Measurements from ENCODE around the gene PCID2.

PCID2 gene

DNA sequence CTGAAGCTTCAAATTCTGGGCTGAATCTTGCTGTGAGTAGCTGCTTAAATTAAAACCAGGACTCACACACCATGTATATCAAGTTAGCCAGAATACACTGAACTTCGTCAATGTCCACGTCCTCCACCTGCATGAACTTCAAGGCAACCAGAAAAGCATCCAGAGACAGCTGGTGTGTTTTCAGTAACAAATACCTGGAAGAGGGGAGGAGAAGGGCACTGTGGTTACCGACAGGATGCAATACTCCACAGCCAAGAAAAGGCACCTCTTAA lies 29.6 kb downstream of the PCID2 start:
- H3K4me2 ChIP-seq (ENCODE audit: low read length), result no peak overlapping the region
- no peak overlapping the region for H3K27ac ChIP-seq (ENCODE audit: low read depth, low read length, poor library complexity, severe bottlenecking)
- peaks cover 93% of the 10 kb centered on the region for H3K36me3 ChIP-seq (ENCODE audit: insufficient read depth, low read length)
- no peaks in the 10 kb centered on the region for H3K79me2 ChIP-seq (ENCODE audit: insufficient read depth, low read length)
- no peaks in the 10 kb centered on the region for H4K20me1 ChIP-seq (ENCODE audit: insufficient read depth, low read length)
- no peaks in the 10 kb centered on the region for H3K4me1 ChIP-seq (ENCODE audit: insufficient read depth, low read length, severe bottlenecking)
- H3K9me2 ChIP-seq (ENCODE audit: low read depth, low read length), result no peaks in the 10 kb centered on the region
- no peaks in the 10 kb centered on the region for H3K9me3 ChIP-seq (ENCODE audit: low read length)
- no peak overlapping the region for H3K9ac ChIP-seq (ENCODE audit: low read length)
- no peak overlapping the region for H2AFZ ChIP-seq (ENCODE audit: low read length)
- H3K4me3 ChIP-seq (ENCODE audit: low read depth, low read length, poor library complexity, severe bottlenecking), result no peak overlapping the region
- H3F3A ChIP-seq (ENCODE audit: insufficient read depth, low read length), result no peaks in the 10 kb centered on the region
- H3K27me3 ChIP-seq (ENCODE audit: insufficient read depth, low read length), result no peaks in the 10 kb centered on the region
- TF ChIP-seq EZH2 (IDR thresholded peaks at IDR 0.05; ENCODE audit: borderline replicate concordance, low read length), result no peak

DNA sequence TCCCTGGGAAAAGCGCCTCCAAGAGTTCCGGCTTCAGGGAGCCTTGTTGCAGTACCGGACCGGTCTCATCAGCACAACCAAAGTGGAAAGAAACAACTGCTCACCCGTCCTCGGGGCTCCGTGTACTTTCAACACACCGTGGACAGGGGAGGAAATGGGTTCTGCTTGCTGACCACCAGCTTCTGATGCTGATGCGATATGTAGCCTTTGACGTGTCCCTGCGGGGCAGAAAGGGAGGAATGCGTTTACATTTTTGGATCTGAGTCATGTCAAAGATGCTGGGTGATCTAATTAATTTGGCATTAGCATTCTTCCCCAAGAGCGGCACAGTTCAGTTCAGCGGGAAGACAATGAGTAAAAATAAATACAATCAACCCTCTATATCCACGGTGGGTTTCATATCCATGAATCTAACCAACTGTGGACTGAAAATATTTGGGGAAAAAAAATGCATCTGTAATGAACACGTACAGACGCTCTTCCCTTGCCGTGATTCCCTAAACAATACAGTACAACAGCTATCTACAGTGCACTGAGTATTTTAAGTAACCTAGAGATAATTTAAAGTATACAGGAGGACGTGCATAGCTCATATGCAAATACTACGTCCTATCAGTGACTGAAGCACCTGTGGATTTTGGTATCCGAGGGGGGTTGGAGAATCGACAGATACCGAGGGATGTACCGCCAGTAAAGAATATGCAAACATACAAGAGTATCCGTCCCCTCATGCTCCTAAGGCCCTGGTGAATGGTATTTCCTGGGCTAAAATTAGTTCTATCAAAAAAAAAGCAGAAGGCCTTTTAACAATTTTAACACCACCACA lies 30.2 kb downstream of the PCID2 start:
- no peak overlapping the region for H3K4me2 ChIP-seq (ENCODE audit: low read length)

DNA sequence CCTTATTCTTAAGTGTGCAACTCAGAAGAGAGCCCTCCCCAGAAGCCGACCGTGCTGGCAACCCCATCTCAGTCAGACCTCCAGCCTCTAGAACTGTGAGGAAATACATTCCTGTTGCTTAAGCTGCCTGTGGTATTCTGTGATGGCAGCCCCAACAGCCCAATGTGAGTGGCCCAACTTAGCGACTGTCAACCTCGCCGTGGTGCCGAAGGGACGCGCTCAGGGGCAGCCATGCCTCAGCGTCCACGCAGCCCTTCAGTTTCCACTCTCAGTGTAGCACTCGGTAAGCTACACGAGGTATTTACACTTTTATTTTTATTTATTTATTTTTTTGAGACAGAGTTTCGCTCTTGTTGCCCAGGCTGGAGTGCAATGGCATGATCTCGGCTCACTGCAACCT lies 31.6 kb downstream of the PCID2 start:
- Histone ChIP-seq H3K4me3 (ENCODE audit: low read depth, low read length, poor library complexity, severe bottlenecking) (no peak overlapping the region), H3K79me2 (ENCODE audit: insufficient read depth, low read length) (no peaks in the 10 kb centered on the region), H3K9me2 (ENCODE audit: low read depth, low read length) (no peaks in the 10 kb centered on the region), H3K9me3 (ENCODE audit: low read length) (no peaks in the 10 kb centered on the region), H3K4me2 (ENCODE audit: low read length) (no peak overlapping the region), H3F3A (ENCODE audit: insufficient read depth, low read length) (no peaks in the 10 kb centered on the region), H3K4me1 (ENCODE audit: insufficient read depth, low read length, severe bottlenecking) (no peaks in the 10 kb centered on the region), H4K20me1 (ENCODE audit: insufficient read depth, low read length) (no peaks in the 10 kb centered on the region), H3K27me3 (ENCODE audit: insufficient read depth, low read length) (no peaks in the 10 kb centered on the region), H2AFZ (ENCODE audit: low read length) (no peak overlapping the region), H3K27ac (ENCODE audit: low read depth, low read length, poor library complexity, severe bottlenecking) (no peak overlapping the region), H3K9ac (ENCODE audit: low read length) (no peak overlapping the region), H3K36me3 (ENCODE audit: insufficient read depth, low read length) (peaks cover 89% of the 10 kb centered on the region)
- TF ChIP-seq, protein P1, sequence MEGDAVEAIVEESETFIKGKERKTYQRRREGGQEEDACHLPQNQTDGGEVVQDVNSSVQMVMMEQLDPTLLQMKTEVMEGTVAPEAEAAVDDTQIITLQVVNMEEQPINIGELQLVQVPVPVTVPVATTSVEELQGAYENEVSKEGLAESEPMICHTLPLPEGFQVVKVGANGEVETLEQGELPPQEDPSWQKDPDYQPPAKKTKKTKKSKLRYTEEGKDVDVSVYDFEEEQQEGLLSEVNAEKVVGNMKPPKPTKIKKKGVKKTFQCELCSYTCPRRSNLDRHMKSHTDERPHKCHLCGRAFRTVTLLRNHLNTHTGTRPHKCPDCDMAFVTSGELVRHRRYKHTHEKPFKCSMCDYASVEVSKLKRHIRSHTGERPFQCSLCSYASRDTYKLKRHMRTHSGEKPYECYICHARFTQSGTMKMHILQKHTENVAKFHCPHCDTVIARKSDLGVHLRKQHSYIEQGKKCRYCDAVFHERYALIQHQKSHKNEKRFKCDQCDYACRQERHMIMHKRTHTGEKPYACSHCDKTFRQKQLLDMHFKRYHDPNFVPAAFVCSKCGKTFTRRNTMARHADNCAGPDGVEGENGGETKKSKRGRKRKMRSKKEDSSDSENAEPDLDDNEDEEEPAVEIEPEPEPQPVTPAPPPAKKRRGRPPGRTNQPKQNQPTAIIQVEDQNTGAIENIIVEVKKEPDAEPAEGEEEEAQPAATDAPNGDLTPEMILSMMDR (IDR thresholded peaks at IDR 0.05; ENCODE audit: low read length), result no peak
- no peak for TF ChIP-seq EZH2 (IDR thresholded peaks at IDR 0.05; ENCODE audit: borderline replicate concordance, low read length)

More for the DNA sequence above, 30.2 kb downstream of the PCID2 start:
- Histone ChIP-seq H3K4me3 (ENCODE audit: low read depth, low read length, poor library complexity, severe bottlenecking) (no peak overlapping the region), H3K9me2 (ENCODE audit: low read depth, low read length) (no peaks in the 10 kb centered on the region), H3K27me3 (ENCODE audit: insufficient read depth, low read length) (no peaks in the 10 kb centered on the region), H4K20me1 (ENCODE audit: insufficient read depth, low read length) (no peaks in the 10 kb centered on the region), H3F3A (ENCODE audit: insufficient read depth, low read length) (no peaks in the 10 kb centered on the region), H2AFZ (ENCODE audit: low read length) (no peak overlapping the region), H3K9me3 (ENCODE audit: low read length) (no peaks in the 10 kb centered on the region), H3K4me1 (ENCODE audit: insufficient read depth, low read length, severe bottlenecking) (no peaks in the 10 kb centered on the region), H3K9ac (ENCODE audit: low read length) (no peak overlapping the region), H3K27ac (ENCODE audit: low read depth, low read length, poor library complexity, severe bottlenecking) (no peak overlapping the region), H3K36me3 (ENCODE audit: insufficient read depth, low read length) (peaks cover 88% of the 10 kb centered on the region), H3K79me2 (ENCODE audit: insufficient read depth, low read length) (no peaks in the 10 kb centered on the region)
- TF ChIP-seq, protein P1 (IDR thresholded peaks at IDR 0.05; ENCODE audit: low read length), result no peak
- no peak for TF ChIP-seq EZH2 (IDR thresholded peaks at IDR 0.05; ENCODE audit: borderline replicate concordance, low read length)

DNA sequence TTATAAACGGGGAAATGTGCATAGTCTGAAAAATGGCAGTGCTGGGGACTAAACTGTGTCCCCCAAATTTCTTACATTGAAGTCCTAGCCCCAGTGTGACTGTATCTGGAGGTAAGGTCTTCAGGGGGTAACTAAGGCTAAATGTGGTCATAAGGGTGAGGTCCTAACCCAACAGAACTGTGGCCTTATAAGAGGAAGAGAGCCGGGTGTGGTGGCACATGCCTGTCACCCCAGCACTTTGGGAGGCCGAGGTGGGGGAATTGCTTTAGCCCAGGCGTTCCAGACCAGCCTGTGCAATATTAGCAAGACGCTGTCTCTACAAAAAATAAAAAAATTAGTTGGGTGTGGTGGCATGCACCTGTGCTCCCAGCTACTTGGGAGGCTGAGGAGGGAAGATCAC lies 32.2 kb downstream of the PCID2 start:
- H3F3A ChIP-seq (ENCODE audit: insufficient read depth, low read length), result no peaks in the 10 kb centered on the region
- no peaks in the 10 kb centered on the region for H3K27me3 ChIP-seq (ENCODE audit: insufficient read depth, low read length)
- no peak overlapping the region for H3K4me2 ChIP-seq (ENCODE audit: low read length)
- no peak for TF ChIP-seq EZH2 (IDR thresholded peaks at IDR 0.05; ENCODE audit: borderline replicate concordance, low read length)
- TF ChIP-seq, protein P1 (IDR thresholded peaks at IDR 0.05; ENCODE audit: low read length), result no peak
- H2AFZ ChIP-seq (ENCODE audit: low read length), result no peak overlapping the region
- H3K9ac ChIP-seq (ENCODE audit: low read length), result no peak overlapping the region
- H3K4me1 ChIP-seq (ENCODE audit: insufficient read depth, low read length, severe bottlenecking), result no peaks in the 10 kb centered on the region
- H3K79me2 ChIP-seq (ENCODE audit: insufficient read depth, low read length), result no peaks in the 10 kb centered on the region
- H3K27ac ChIP-seq (ENCODE audit: low read depth, low read length, poor library complexity, severe bottlenecking), result no peak overlapping the region
- H4K20me1 ChIP-seq (ENCODE audit: insufficient read depth, low read length), result no peaks in the 10 kb centered on the region
- no peaks in the 10 kb centered on the region for H3K9me3 ChIP-seq (ENCODE audit: low read length)
- no peak overlapping the region for H3K4me3 ChIP-seq (ENCODE audit: low read depth, low read length, poor library complexity, severe bottlenecking)
- H3K36me3 ChIP-seq (ENCODE audit: insufficient read depth, low read length), result peaks cover 89% of the 10 kb centered on the region
- H3K9me2 ChIP-seq (ENCODE audit: low read depth, low read length), result no peaks in the 10 kb centered on the region

All from OCI-LY1 (cell line).